Esophagus (tissue), 2 donors: ENCODE measurements around the gene FASTKD1. TPM values are rescaled to one million over a fixed set of nuclear protein-coding genes. Genes with fewer than 3 reads are reported as not detected.
A peak's percentile ranks its signal among the peaks of the same experiment; 100 is the strongest.

Source experiments
- H3K27ac ChIP-seq, 2 donors: one replicate each; pipeline ENCODE4 v1.5.1; 2013; ENCODE audit warnings: low read depth in 2 of 2, mild to moderate bottlenecking in 2 of 2, inconsistent platforms in 1 of 2, low read length in 1 of 2, moderate library complexity in 1 of 2
- H3K27me3 ChIP-seq, 2 donors: one replicate each; pipeline ENCODE4 v1.6.1; 2013; ENCODE audit warnings: low read length in 2 of 2, control low read depth in 1 of 2, mild to moderate bottlenecking in 1 of 2; ENCODE audit not compliant: insufficient read depth in 2 of 2, control insufficient read depth in 1 of 2
- H3K36me3 ChIP-seq, 2 donors: one replicate each; pipeline ENCODE4 v1.6.1; 2013; ENCODE audit warnings: low read length in 1 of 2; ENCODE audit not compliant: control insufficient read depth in 2 of 2, insufficient read depth in 2 of 2
- H3K4me1 ChIP-seq, 2 donors: one replicate each; pipeline ENCODE4 v1.6.1; 2013; ENCODE audit warnings: low read length in 1 of 2; ENCODE audit not compliant: control insufficient read depth in 2 of 2, insufficient read depth in 2 of 2
- H3K4me3 ChIP-seq, 2 donors: one replicate each; pipeline ENCODE4 v1.5.1; 2013; ENCODE audit warnings: low read length in 2 of 2, mild to moderate bottlenecking in 2 of 2, low read depth in 1 of 2, moderate library complexity in 1 of 2
- H3K9me3 ChIP-seq, 2 donors: one replicate each; pipeline ENCODE4 v1.6.1; 2013; ENCODE audit warnings: mild to moderate bottlenecking in 2 of 2, low read depth in 1 of 2, low read length in 1 of 2, moderate library complexity in 1 of 2; ENCODE audit not compliant: control insufficient read depth in 2 of 2, insufficient read depth in 1 of 2
- WGBS, 2 donors: extraction: QIAGEN DNeasy Blood & Tissue Kit; methylation state at CpG; one replicate each; pipeline ENCODE4 v1.1.7; 2013; 5-methylcytosine and 5-hydroxymethylcytosine counted together
- polyA plus RNA-seq, 2 donors: library from polyadenylated mRNA; stranded (reverse); fragments of 200-250 nt; gene quantifications; one replicate each; pipeline ENCODE4 v1.2.3, GENCODE V29; 2013
- donor health status: healthy with polysubstance abuse.
- donor health status: Bipolar disorder and iron deficiency.

Gene FASTKD1
- polyA plus RNA-seq, 2 donors, result 14.2 to 58.5 TPM

DNA sequence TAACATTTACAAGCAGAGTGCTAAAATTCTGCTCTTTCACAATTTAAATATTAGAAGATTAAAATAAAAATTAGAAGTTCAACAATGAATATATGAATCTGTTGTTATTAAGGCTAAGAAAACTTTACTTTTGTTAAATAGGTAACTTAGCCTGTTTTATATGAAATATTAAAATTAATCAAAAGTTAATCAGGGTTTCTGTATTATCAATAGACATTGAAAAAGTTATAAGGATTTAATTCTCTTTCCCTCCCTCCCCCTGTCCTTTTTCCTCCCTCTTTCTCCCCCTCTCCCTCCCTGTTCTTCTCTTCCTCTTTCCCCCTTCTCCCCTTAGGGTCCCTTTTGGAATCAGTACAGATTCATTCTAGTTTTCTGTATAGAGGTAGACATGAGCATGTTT is 82.3 kb downstream of the FASTKD1 start:
- Histone ChIP-seq H3K27me3 (no peaks in the 10 kb centered on the region), H3K36me3 (peaks cover 0 to 2% of the 10 kb centered on the region in 2 donors), H3K27ac (no peak overlapping the region), H3K9me3 (no peaks in the 10 kb centered on the region), H3K4me1 (no peaks in the 10 kb centered on the region), H3K4me3 (no peak overlapping the region)

DNA sequence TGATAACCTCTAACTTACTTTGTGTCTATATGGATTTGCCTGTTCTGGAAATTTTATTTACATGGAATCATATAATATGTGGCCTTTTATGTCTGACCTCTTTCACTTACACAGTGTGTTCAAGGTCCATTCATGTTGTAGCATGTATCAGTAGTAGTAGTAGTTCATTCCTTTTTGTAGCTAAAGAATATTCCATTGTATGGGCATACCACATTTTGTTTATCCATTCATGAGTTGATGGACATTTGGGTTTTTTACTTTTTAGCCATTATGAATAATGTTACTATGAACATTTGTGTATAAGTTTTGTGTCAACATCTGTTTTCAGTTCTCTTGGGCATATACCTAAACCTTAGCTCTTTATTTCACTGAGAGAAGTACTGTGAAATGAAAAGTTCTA is 82.8 kb downstream of the FASTKD1 start:
- Histone ChIP-seq H3K36me3 (peaks cover 0 to 2% of the 10 kb centered on the region in 2 donors), H3K4me3 (no peak overlapping the region), H3K27me3 (no peaks in the 10 kb centered on the region), H3K27ac (no peak overlapping the region), H3K4me1 (no peaks in the 10 kb centered on the region), H3K9me3 (no peaks in the 10 kb centered on the region)

DNA sequence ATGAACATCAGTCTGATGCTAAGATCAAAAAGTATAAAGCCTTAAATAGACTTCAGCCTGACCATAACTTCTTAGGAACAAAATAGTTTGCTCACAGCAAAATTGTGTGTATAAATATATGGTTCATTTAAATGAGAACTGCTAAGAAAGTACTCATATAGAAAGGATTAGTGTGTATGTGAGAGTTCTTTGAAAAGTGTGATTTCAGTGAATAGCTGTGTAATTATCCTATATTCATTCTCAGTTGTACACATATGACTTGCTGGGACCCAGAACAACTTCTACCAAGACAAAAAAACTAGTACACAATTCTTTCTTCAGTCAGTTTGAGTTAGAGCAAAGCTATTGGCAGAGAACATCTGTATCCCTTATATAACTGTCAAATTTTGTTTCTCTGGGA is 87.2 kb downstream of the FASTKD1 start:
- no peaks in the 10 kb centered on the region for H3K9me3 ChIP-seq
- no peaks in the 10 kb centered on the region for H3K4me1 ChIP-seq
- H3K27me3 ChIP-seq, result no peaks in the 10 kb centered on the region
- H3K27ac ChIP-seq, result no peak overlapping the region
- peaks cover 2 to 4% of the 10 kb centered on the region in 2 donors for H3K36me3 ChIP-seq
- H3K4me3 ChIP-seq, result no peak overlapping the region

DNA sequence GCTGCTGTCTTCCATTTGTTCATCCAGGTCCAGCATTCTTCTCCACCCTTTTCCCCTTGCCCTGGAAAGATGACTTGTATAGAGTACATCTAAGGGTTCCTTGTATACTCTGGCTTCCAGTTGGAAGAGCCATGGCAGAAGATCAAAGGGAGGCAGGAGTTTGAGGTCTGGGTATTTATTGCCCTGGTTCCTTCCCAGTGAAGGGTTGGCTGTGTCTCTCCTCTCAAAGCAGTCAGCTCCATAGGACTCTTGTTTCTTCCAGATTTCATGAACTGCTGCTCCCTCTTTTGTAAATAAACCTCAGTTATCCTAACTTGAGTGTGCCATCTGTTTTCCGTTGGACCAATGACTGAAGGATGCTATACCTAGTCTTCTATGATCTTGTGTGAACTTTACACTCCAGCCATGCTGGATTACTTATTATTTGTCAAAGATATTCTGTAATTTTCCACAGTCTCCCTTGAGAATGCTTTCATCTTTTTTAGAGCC is 88.0 kb downstream of the FASTKD1 start:
- H3K27ac ChIP-seq, result no peak overlapping the region
- no peak overlapping the region for H3K4me3 ChIP-seq
- H3K9me3 ChIP-seq, result no peaks in the 10 kb centered on the region
- H3K36me3 ChIP-seq, result peaks cover 2 to 4% of the 10 kb centered on the region in 2 donors
- H3K27me3 ChIP-seq, result no peaks in the 10 kb centered on the region
- no peaks in the 10 kb centered on the region for H3K4me1 ChIP-seq
- WGBS, 2 donors, result 89 to 91% methylated on average over 1 of the region's 1 CpG

DNA sequence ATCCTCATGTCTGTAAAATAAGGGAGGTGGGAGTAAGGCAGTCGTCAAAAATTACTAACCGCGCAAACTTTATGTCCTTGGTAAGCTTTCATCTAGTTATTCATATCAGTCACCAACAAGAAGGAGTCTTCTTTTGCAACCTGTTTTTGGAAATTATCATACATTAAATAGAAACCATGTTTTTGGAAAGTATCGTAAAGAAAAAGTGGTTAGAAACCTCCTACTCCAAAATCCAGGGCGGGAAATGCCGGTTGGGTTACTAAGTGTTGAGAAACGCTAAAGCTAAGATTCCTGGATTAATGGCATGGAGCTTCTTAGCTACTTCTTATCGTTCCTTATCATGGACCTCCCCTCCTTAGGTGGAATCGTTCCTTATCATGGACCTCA is 93.6 kb downstream of the FASTKD1 start:
- H3K27me3 ChIP-seq, result no peaks in the 10 kb centered on the region
- peaks cover 0 to 4% of the 10 kb centered on the region in 2 donors for H3K36me3 ChIP-seq
- H3K4me1 ChIP-seq, result peaks cover 0 to 7% of the 10 kb centered on the region in 2 donors
- 28 to 33% methylated on average over 9 of the region's 9 CpGs for WGBS, 2 donors
- H3K4me3 ChIP-seq, result peak overlapping the region; percentile 79 to 92
- no peaks in the 10 kb centered on the region for H3K9me3 ChIP-seq
- peak overlapping the region in 1 of 2 donors; percentile 84 for H3K27ac ChIP-seq

Other genes with a start within 250 kb of the FASTKD1 start
- gene LRP2, start 211.3 kb downstream of the FASTKD1 start, polyA plus RNA-seq, result not detected
- gene BBS5, start 94.4 kb downstream of the FASTKD1 start, polyA plus RNA-seq, result 1 to 10 TPM; 2.3 to 3.0 TPM
- gene KLHL41, start 64.2 kb downstream of the FASTKD1 start, polyA plus RNA-seq, result under 1 TPM; 0.31 to 0.34 TPM
- gene PPIG, start 10.5 kb upstream of the FASTKD1 start, polyA plus RNA-seq, result 10 to 100 TPM; 24.1 to 40.5 TPM
- gene CFAP210, start 120.5 kb upstream of the FASTKD1 start, polyA plus RNA-seq, result under 1 TPM; 0.02 to 0.08 TPM
- gene PHOSPHO2, start 120.6 kb upstream of the FASTKD1 start, polyA plus RNA-seq, result 1 to 10 TPM; 1.1 to 1.2 TPM
- gene KLHL23, start 160.0 kb upstream of the FASTKD1 start, polyA plus RNA-seq, result 1 to 10 TPM; 2.6 to 3.0 TPM
- 10 to 100 TPM; 33.8 to 56.9 TPM for gene SSB, start 225.0 kb upstream of the FASTKD1 start, polyA plus RNA-seq